Measurements from ENCODE around the gene GID8. TPM values are rescaled to one million over a fixed set of nuclear protein-coding genes. Genes with fewer than 3 reads are reported as not detected.

The GID8 gene
- total and polyA plus RNA-seq, 2 of the 13 experiments (the other 11 are each of a cell fraction or from before 2014, with no cell fraction given), result 39.6 to 59.8 TPM

- TF ChIP-seq, protein P1, sequence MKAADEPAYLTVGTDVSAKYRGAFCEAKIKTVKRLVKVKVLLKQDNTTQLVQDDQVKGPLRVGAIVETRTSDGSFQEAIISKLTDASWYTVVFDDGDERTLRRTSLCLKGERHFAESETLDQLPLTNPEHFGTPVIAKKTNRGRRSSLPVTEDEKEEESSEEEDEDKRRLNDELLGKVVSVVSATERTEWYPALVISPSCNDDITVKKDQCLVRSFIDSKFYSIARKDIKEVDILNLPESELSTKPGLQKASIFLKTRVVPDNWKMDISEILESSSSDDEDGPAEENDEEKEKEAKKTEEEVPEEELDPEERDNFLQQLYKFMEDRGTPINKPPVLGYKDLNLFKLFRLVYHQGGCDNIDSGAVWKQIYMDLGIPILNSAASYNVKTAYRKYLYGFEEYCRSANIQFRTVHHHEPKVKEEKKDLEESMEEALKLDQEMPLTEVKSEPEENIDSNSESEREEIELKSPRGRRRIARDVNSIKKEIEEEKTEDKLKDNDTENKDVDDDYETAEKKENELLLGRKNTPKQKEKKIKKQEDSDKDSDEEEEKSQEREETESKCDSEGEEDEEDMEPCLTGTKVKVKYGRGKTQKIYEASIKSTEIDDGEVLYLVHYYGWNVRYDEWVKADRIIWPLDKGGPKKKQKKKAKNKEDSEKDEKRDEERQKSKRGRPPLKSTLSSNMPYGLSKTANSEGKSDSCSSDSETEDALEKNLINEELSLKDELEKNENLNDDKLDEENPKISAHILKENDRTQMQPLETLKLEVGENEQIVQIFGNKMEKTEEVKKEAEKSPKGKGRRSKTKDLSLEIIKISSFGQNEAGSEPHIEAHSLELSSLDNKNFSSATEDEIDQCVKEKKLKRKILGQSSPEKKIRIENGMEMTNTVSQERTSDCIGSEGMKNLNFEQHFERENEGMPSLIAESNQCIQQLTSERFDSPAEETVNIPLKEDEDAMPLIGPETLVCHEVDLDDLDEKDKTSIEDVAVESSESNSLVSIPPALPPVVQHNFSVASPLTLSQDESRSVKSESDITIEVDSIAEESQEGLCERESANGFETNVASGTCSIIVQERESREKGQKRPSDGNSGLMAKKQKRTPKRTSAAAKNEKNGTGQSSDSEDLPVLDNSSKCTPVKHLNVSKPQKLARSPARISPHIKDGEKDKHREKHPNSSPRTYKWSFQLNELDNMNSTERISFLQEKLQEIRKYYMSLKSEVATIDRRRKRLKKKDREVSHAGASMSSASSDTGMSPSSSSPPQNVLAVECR (CRISPR knock-in tag; IDR thresholded peaks at IDR 0.05; ENCODE audit: borderline replicate concordance), result peak; percentile 62
- TF ChIP-seq ZNF317 (CRISPR knock-in tag; IDR thresholded peaks at IDR 0.05), result no peak
- TF ChIP-seq, protein P2, sequence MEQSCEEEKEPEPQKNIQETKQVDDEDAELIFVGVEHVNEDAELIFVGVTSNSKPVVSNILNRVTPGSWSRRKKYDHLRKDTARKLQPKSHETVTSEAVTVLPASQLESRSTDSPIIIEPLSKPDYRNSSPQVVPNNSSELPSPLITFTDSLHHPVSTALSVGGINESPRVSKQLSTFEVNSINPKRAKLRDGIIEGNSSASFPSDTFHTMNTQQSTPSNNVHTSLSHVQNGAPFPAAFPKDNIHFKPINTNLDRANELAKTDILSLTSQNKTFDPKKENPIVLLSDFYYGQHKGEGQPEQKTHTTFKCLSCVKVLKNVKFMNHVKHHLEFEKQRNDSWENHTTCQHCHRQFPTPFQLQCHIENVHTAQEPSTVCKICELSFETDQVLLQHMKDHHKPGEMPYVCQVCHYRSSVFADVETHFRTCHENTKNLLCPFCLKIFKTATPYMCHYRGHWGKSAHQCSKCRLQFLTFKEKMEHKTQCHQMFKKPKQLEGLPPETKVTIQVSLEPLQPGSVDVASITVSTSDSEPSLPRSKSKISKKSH (CRISPR knock-in tag; IDR thresholded peaks at IDR 0.05; ENCODE audit: borderline replicate concordance), result peak; percentile 80
- no peak for TF ChIP-seq ATF1 (CRISPR knock-in tag; IDR thresholded peaks at IDR 0.05)
- no peak for TF ChIP-seq MATR3 (CRISPR knock-in tag; IDR thresholded peaks at IDR 0.05)
- no peak for TF ChIP-seq IRF2 (CRISPR knock-in tag; IDR thresholded peaks at IDR 0.05)
- 0 out of 2 replicates have a peak, but pooled peaks have one; percentile 25 for TF ChIP-seq GPN1 (CRISPR knock-in tag; IDR thresholded peaks at IDR 0.05; ENCODE audit: borderline replicate concordance)
- no peak for TF ChIP-seq SP140L (CRISPR knock-in tag; IDR thresholded peaks at IDR 0.05; ENCODE audit: borderline replicate concordance)
- no peak for TF ChIP-seq TMF1 (CRISPR knock-in tag; IDR thresholded peaks at IDR 0.05; ENCODE audit: low read depth)
- 0 out of 2 replicates have a peak, but pooled peaks have one; percentile 10 for TF ChIP-seq NCOR1 (IDR thresholded peaks at IDR 0.05; ENCODE audit: borderline replicate concordance, low read length)
- TF ChIP-seq DNMT1 (CRISPR knock-in tag; IDR thresholded peaks at IDR 0.05), result peak; percentile 36; the same call in 1 of the 2 replicates
- 0 out of 2 replicates have a peak, but pooled peaks have one; percentile 79 for TF ChIP-seq ZNF383 (CRISPR knock-in tag; IDR thresholded peaks at IDR 0.05; ENCODE audit: borderline replicate concordance)
- 0 out of 2 replicates have a peak, but pooled peaks have one; percentile 44 for TF ChIP-seq ZNF101 (CRISPR knock-in tag; IDR thresholded peaks at IDR 0.05; ENCODE audit: borderline replicate concordance, low read depth)
- peak; percentile 80; the same call in 1 of the 2 replicates for TF ChIP-seq PREB (CRISPR knock-in tag; IDR thresholded peaks at IDR 0.05)
- 0 out of 2 replicates have a peak, but pooled peaks have one; percentile 29 for TF ChIP-seq HIVEP1 (CRISPR knock-in tag; IDR thresholded peaks at IDR 0.05)
- peak; percentile 49; the same call in 1 of the 2 replicates for TF ChIP-seq ARID2 (CRISPR knock-in tag; IDR thresholded peaks at IDR 0.05; ENCODE audit: borderline replicate concordance)
- peak; percentile 14; the same call in 1 of the 2 replicates for TF ChIP-seq ZNF3 (CRISPR knock-in tag; IDR thresholded peaks at IDR 0.05)
- no peak for TF ChIP-seq ZNF841 (CRISPR knock-in tag; IDR thresholded peaks at IDR 0.05; ENCODE audit: borderline replicate concordance)
- no peak for TF ChIP-seq ZNF547 (CRISPR knock-in tag; IDR thresholded peaks at IDR 0.05)
- TF ChIP-seq TARDBP (CRISPR knock-in tag; IDR thresholded peaks at IDR 0.05), result 0 out of 2 replicates have a peak, but pooled peaks have one; percentile 12
- TF ChIP-seq, protein P3, sequence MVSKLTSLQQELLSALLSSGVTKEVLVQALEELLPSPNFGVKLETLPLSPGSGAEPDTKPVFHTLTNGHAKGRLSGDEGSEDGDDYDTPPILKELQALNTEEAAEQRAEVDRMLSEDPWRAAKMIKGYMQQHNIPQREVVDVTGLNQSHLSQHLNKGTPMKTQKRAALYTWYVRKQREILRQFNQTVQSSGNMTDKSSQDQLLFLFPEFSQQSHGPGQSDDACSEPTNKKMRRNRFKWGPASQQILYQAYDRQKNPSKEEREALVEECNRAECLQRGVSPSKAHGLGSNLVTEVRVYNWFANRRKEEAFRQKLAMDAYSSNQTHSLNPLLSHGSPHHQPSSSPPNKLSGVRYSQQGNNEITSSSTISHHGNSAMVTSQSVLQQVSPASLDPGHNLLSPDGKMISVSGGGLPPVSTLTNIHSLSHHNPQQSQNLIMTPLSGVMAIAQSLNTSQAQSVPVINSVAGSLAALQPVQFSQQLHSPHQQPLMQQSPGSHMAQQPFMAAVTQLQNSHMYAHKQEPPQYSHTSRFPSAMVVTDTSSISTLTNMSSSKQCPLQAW (CRISPR knock-in tag; IDR thresholded peaks at IDR 0.05), result peak; percentile 54; the same call in 1 of the 2 replicates
Measured at GRCh38 chr20:62938105-62938888, at the start of gene GID8 (continued).
